H1 (cell line): ENCODE data around the gene OR2H2. TPM values are rescaled to one million over a fixed set of nuclear protein-coding genes. Genes with fewer than 3 reads are reported as not detected.

ENCODE experiments used
- ASH2L ChIP-seq: fragments of 200-600, 300-600 bp; sonication (generic); IDR thresholded peaks from one replicate; pipeline ENCODE4 v1.7.1; 2017; ENCODE audit warnings: low read length
- BRCA1 ChIP-seq: IDR thresholded peaks from 2 replicates; pipeline ENCODE4 v1.6.1; 2012; ENCODE audit warnings: low read depth, low read length, improper control_type of control experiment
- SP2 ChIP-seq: IDR thresholded peaks from 2 replicates; pipeline ENCODE4 v1.6.1; 2012; ENCODE audit warnings: mild to moderate bottlenecking, low read length, inconsistent platforms
- polyA plus RNA-seq, 7 experiments: library from polyadenylated mRNA; depleted of rRNA in 3 of 7; stranded (reverse) in 5 of 7; unstranded in 2 of 7; fragments of >200 nt in 5 of 7; fragments of 200-250 nt in 2 of 7; gene quantifications; 1 replicate in 5 of 7; 2 replicates in 1 of 7; 4 replicates in 1 of 7; pipeline versions ENCODE4 v1.2.1 to v1.2.3, GENCODE V29; 2011 to 2013; ENCODE audit warnings: missing spikeins in 2 of 7, mixed read lengths in 2 of 7
- total RNA-seq: library from RNA; stranded (reverse); fragmentation: NEBNext Ultra II Directional; extraction: Animal tissue kit (Norgen Biotek cat#: 25700); gene quantifications from 2 replicates; pipeline ENCODE4 v1.2.1, GENCODE V29; 2021

The OR2H2 gene
- total and polyA plus RNA-seq, 2 of the 8 experiments (the other 6 are each of a cell fraction or from before 2014, with no cell fraction given), result not detected

- TF ChIP-seq ASH2L, result no peak
- no peak for TF ChIP-seq SP2
- no peak for TF ChIP-seq BRCA1
- TF ChIP-seq, all 59 proteins: peak for 0
Measured at GRCh38 chr6:29563435-29563965, 21.4 kb upstream of the OR2H2 start (continued).
